Endothelial cell of umbilical vein (primary cell): ENCODE data around the gene S100A4. TPM values are rescaled to one million over a fixed set of nuclear protein-coding genes. Genes with fewer than 3 reads are reported as not detected.

Experiments used
- BruUV-seq: library from RNA; stranded (reverse); fragments of 400-500 nt; replicated peaks from 2 replicates; lab custom pipeline; 2021; lab: Mats Ljungman, UMichigan
- CTCF ChIA-PET: fragments of 300-600, 350-600 bp; sonication (Branson Sonifier 250); formaldehyde crosslinking; loops from one replicate; lab custom pipeline; 2021; ENCODE audit warnings: antibody characterized with exemption, inconsistent platforms; lab: Charles Lee
- POLR2A ChIA-PET: fragments of 300-600, 350-600 bp; sonication (Branson Sonifier 250); formaldehyde crosslinking; loops from one replicate; lab custom pipeline; 2021; ENCODE audit warnings: antibody characterized with exemption, inconsistent platforms; lab: Charles Lee
- DNase-seq: peaks from one replicate; pipeline ENCODE4 v3.0.0-alpha.2; 2011; ENCODE audit warnings: low read depth, low spot score
- FAIRE-seq: peaks from 2 replicates; lab custom pipeline; 2011; peaks lifted over from hg19 to GRCh38; lab: Jason Lieb, UNC
- H2AFZ ChIP-seq: 2 replicates; pipeline ENCODE4 v1.6.0; 2012; ENCODE audit warnings: low read depth, low read length, control low read depth, inconsistent platforms
- H3K27ac ChIP-seq: 2 replicates; pipeline ENCODE4 v1.5.1; 2011; ENCODE audit warnings: low read depth, mild to moderate bottlenecking, control low read depth, low read length, moderate library complexity; ENCODE audit not compliant: insufficient read depth
- H3K27me3 ChIP-seq, 2 experiments: 2 replicates each; pipeline versions ENCODE4 v1.6.0 to v1.6.1; 2011; ENCODE audit warnings: low read length in 2 of 2, mixed read lengths in 1 of 2; ENCODE audit not compliant: control insufficient read depth in 2 of 2, insufficient read depth in 2 of 2
- H3K36me3 ChIP-seq, 2 experiments: 2 replicates in 1 of 2; 3 replicates in 1 of 2; pipeline ENCODE4 v1.5.1; 2011; ENCODE audit warnings: low read length in 2 of 2, mild to moderate bottlenecking in 1 of 2, moderate library complexity in 1 of 2; ENCODE audit not compliant: control insufficient read depth in 2 of 2, insufficient read depth in 2 of 2; ENCODE audit errors: extremely low read depth in 1 of 2
- H3K4me1 ChIP-seq: 3 replicates; pipeline ENCODE4 v1.5.1; 2011; ENCODE audit warnings: mild to moderate bottlenecking, low read length; ENCODE audit not compliant: control insufficient read depth, insufficient read depth; ENCODE audit errors: extremely low read depth
- H3K4me2 ChIP-seq: 2 replicates; pipeline ENCODE4 v1.6.1; 2011; ENCODE audit warnings: low read length, control low read depth, mixed read lengths; ENCODE audit not compliant: insufficient read depth
- H3K4me3 ChIP-seq, 3 experiments: fragments of 200-600 bp in 1 of 3; sonication (generic), shearing (Covaris generic) in 1 of 3; replicated peaks in 1 of 3; 2 replicates each; pipeline ENCODE4 v1.5.1; 2011 to 2016; ENCODE audit warnings: control low read depth in 3 of 3, low read length in 3 of 3, mild to moderate bottlenecking in 2 of 3, inconsistent platforms in 1 of 3, low read depth in 1 of 3, moderate library complexity in 1 of 3; ENCODE audit not compliant: insufficient read depth in 1 of 3
- H3K79me2 ChIP-seq: 2 replicates; pipeline ENCODE4 v1.6.0; 2012; ENCODE audit warnings: low read length, inconsistent platforms; ENCODE audit not compliant: control insufficient read depth, insufficient read depth
- H3K9ac ChIP-seq: replicated peaks from 2 replicates; pipeline ENCODE3; 2011; ENCODE audit warnings: low read length, control low read depth; ENCODE audit not compliant: insufficient read depth; ENCODE audit errors: extremely low read depth
- H3K9me1 ChIP-seq: replicated peaks from 3 replicates; pipeline ENCODE4 v1.6.0; 2011; ENCODE audit warnings: mild to moderate bottlenecking, low read length; ENCODE audit not compliant: control insufficient read depth, insufficient read depth; ENCODE audit errors: extremely low read depth
- H3K9me3 ChIP-seq: replicated peaks from 2 replicates; pipeline ENCODE4 v1.5.1; 2012; ENCODE audit warnings: low read length, inconsistent platforms; ENCODE audit not compliant: control insufficient read depth, insufficient read depth
- H4K20me1 ChIP-seq: replicated peaks from 2 replicates; pipeline ENCODE3; 2011; ENCODE audit warnings: mild to moderate bottlenecking, low read length; ENCODE audit not compliant: control insufficient read depth, insufficient read depth; ENCODE audit errors: extremely low read depth
- CTCF ChIP-seq, 2 donors: IDR thresholded peaks; 1 replicate in 1 of 2; 2 replicates in 1 of 2; pipeline ENCODE4 v1.5.1; 2011; ENCODE audit warnings: low read length in 2 of 2, mild to moderate bottlenecking in 2 of 2, moderate library complexity in 2 of 2, control low read depth in 1 of 2, inconsistent platforms in 1 of 2, low read depth in 1 of 2; ENCODE audit not compliant: insufficient read depth in 1 of 2; ENCODE audit errors: extremely low read depth in 1 of 2
- EZH2 ChIP-seq: IDR thresholded peaks from 2 replicates; pipeline ENCODE4 v1.6.1; 2012; ENCODE audit warnings: borderline replicate concordance, low read depth, mild to moderate bottlenecking, moderate library complexity, low read length, inconsistent platforms; ENCODE audit not compliant: severe bottlenecking
- FOS ChIP-seq: IDR thresholded peaks from 2 replicates; pipeline ENCODE4 v1.6.1; 2011; ENCODE audit warnings: mild to moderate bottlenecking, low read length, moderate library complexity, borderline replicate concordance; ENCODE audit not compliant: insufficient read depth
- GATA2 ChIP-seq: IDR thresholded peaks from 2 replicates; pipeline ENCODE4 v1.7.0; 2011; ENCODE audit warnings: low read depth, mild to moderate bottlenecking, moderate library complexity, mixed read lengths, low read length; ENCODE audit not compliant: insufficient read length, insufficient read depth
- JUN ChIP-seq: IDR thresholded peaks from 2 replicates; pipeline ENCODE4 v1.6.1; 2011; ENCODE audit warnings: borderline replicate concordance, low read depth; ENCODE audit not compliant: insufficient read length, insufficient read depth
- MAX ChIP-seq: IDR thresholded peaks from 2 replicates; pipeline ENCODE4 v1.6.1; 2011; ENCODE audit not compliant: insufficient read depth, insufficient read length
- MYC ChIP-seq: IDR thresholded peaks from one replicate; pipeline ENCODE4 v1.6.1; 2011; ENCODE audit warnings: mild to moderate bottlenecking, low read depth, low read length
- POLR2A ChIP-seq: IDR thresholded peaks from 2 replicates; pipeline ENCODE4 v1.6.1; 2012; ENCODE audit warnings: low read depth, mild to moderate bottlenecking, control low read depth, low read length
- POLR2AphosphoS5 ChIP-seq: IDR thresholded peaks from 2 replicates; pipeline ENCODE4 v1.6.1; 2012; ENCODE audit warnings: low read depth, mild to moderate bottlenecking, control low read depth, low read length, moderate library complexity; ENCODE audit not compliant: insufficient read depth
- dilution Hi-C: fragments of 300-500 bp; cut with MboI; formaldehyde crosslinking; loops from one replicate; pipeline ENCODE4 v1.15.0; 2019; ENCODE audit warnings: low sequenced_read_pairs; ENCODE audit not compliant: extremely low pct_ligation_motif_present
- intact Hi-C: fragments of 100-400 bp; cut with micrococcal nuclease; formaldehyde crosslinking; loops from one replicate; pipeline ENCODE4 v1.10.0; 2022
- polyA plus RNA-seq, 4 experiments: library from polyadenylated mRNA; depleted of rRNA in 3 of 4; stranded (reverse) in 3 of 4; unstranded in 1 of 4; fragments of >200 nt; gene quantifications; 2 replicates each; pipeline versions ENCODE4 v1.2.1 to v1.2.3, GENCODE V29; 2011 to 2012; ENCODE audit warnings: missing spikeins in 1 of 4
- total RNA-seq: library from RNA; stranded (reverse); gene quantifications from 2 replicates; pipeline ENCODE4 v1.2.3, GENCODE V29; 2021

S100A4 gene
- total and polyA plus RNA-seq, 2 donors (not counting 3 experiments of a cell fraction or from before 2014, with no cell fraction given): 1.1 TPM; not detected in 1

GRCh38 chr1:153560241-153560640 is 14.6 kb upstream of the S100A4 start:
- Histone ChIP-seq H3K4me3 (no peak overlapping the region), H4K20me1 (no peaks in the 10 kb centered on the region), H3K4me1 (peaks cover under 1% of the 10 kb centered on the region), H3K9me1 (no peaks in the 10 kb centered on the region), H3K27ac (no peak overlapping the region), H3K79me2 (no peaks in the 10 kb centered on the region), H3K36me3 (no peaks in the 10 kb centered on the region), H3K4me2 (no peak overlapping the region), H3K27me3 (no peaks in the 10 kb centered on the region), H2AFZ (no peak overlapping the region), H3K9me3 (no peaks in the 10 kb centered on the region), H3K9ac (no peak overlapping the region)
- dilution Hi-C loops: no loop called here
- ChIA-PET CTCF (interaction anchor here (3.5 kb wide), 1 partner anchor 9 kb away, joined by 13 read pairs; no protein-coding TSS in a partner anchor), POLR2A (no interaction called here)
- no peak for FAIRE-seq
- DNase-seq: no peak
- intact Hi-C loops: no loop called here
- BruUV-seq: no TSS peak
- no peak for TF ChIP-seq JUN
- TF ChIP-seq GATA2: no peak

- POLR2A ChIA-PET: no interaction called here
- no peak overlapping the region for H3K4me3 ChIP-seq
- H2AFZ ChIP-seq: no peak overlapping the region
- no peak overlapping the region for H3K9ac ChIP-seq
- no peaks in the 10 kb centered on the region for H3K9me3 ChIP-seq
- intact Hi-C loops (no loop called here), dilution Hi-C loops (no loop called here)
- BruUV-seq: no TSS peak
- TF ChIP-seq MYC (no peak), POLR2AphosphoS5 (no peak), GATA2 (no peak), FOS (no peak), EZH2 (no peak), CTCF (IDR thresholded peaks at IDR 0.05; ENCODE audit: extremely low read depth in 1 of 2, insufficient read depth in 1 of 2, low read depth in 1 of 2, low read length in 2 of 2) (no peak), JUN (no peak), POLR2A (no peak), MAX (no peak)
- no peaks in the 10 kb centered on the region for H3K36me3 ChIP-seq
- peaks cover 6% of the 10 kb centered on the region for H3K4me1 ChIP-seq
- H3K9me1 ChIP-seq: no peaks in the 10 kb centered on the region
- FAIRE-seq (no peak), DNase-seq (no peak)
- H3K79me2 ChIP-seq: no peaks in the 10 kb centered on the region
- H3K27me3 ChIP-seq: no peaks in the 10 kb centered on the region
- H3K4me2 ChIP-seq: no peak overlapping the region
- CTCF ChIA-PET: interaction anchor here (1.0 kb wide), 1 partner anchor 11 kb away, joined by 3 read pairs; no protein-coding TSS in a partner anchor
- H4K20me1 ChIP-seq: no peaks in the 10 kb centered on the region
- H3K27ac ChIP-seq: no peak overlapping the region
Observed at GRCh38 chr1:153557877-153558276, 12.3 kb upstream of the S100A4 start.
